GM20000 (cell line): ENCODE measurements around the gene TLR4.

Experiments used
- DNase-seq: peaks from one replicate; pipeline ENCODE4 v3.0.0; 2012; ENCODE audit warnings: low spot score
- TF ChIP-seq, protein P1 (sequence below): IDR thresholded peaks from 2 replicates; pipeline ENCODE4 v1.5.1; 2012; ENCODE audit warnings: mild to moderate bottlenecking, control low read depth; ENCODE audit errors: extremely low read depth, missing control alignments

Gene TLR4

GRCh38 chr9:117733465-117733864 is 29.3 kb downstream of the TLR4 start:
- TF ChIP-seq, protein P1, sequence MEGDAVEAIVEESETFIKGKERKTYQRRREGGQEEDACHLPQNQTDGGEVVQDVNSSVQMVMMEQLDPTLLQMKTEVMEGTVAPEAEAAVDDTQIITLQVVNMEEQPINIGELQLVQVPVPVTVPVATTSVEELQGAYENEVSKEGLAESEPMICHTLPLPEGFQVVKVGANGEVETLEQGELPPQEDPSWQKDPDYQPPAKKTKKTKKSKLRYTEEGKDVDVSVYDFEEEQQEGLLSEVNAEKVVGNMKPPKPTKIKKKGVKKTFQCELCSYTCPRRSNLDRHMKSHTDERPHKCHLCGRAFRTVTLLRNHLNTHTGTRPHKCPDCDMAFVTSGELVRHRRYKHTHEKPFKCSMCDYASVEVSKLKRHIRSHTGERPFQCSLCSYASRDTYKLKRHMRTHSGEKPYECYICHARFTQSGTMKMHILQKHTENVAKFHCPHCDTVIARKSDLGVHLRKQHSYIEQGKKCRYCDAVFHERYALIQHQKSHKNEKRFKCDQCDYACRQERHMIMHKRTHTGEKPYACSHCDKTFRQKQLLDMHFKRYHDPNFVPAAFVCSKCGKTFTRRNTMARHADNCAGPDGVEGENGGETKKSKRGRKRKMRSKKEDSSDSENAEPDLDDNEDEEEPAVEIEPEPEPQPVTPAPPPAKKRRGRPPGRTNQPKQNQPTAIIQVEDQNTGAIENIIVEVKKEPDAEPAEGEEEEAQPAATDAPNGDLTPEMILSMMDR, result no peak
- no peak for DNase-seq

GRCh38 chr9:117734082-117734481 is 29.9 kb downstream of the TLR4 start:
- TF ChIP-seq, protein P1, result no peak
- no peak for DNase-seq

DNA sequence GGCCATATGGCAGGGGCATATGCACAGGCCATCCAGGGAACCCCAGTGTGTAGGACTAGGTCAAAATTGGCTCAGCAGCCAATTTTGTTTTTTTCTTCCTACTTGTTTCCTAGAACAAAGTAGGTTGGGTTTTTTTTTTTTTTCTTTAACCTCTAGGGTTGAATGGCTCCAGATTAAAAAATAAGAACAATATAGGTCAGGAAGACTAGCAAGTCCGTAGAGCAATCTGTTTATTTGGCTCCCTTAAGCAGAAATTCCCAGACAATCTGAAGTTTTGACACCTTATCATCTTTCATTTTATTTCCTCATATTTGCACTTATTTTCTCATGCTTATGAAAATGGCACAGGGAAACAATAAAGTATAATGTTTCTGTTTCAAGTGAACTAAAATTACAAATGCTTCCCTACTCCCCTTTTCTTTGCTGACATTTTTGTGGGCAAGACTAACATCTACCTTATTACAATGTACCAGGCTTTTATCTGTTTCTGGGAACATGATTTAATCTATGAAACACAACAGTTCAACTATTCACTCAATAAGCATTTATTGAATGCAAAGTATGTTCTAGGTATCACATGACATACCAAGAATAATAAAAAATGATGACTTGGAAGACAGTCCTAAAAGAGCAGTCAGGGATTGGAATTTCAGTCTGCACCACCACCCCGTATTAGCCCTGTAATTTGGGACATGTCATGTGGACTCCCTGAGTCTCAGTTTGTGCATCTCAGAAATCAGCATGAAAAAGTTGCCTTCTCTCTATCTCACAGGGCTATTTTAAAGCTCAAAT is 30.5 kb downstream of the TLR4 start:
- TF ChIP-seq, protein P1, result no peak
- no peak for DNase-seq

DNA sequence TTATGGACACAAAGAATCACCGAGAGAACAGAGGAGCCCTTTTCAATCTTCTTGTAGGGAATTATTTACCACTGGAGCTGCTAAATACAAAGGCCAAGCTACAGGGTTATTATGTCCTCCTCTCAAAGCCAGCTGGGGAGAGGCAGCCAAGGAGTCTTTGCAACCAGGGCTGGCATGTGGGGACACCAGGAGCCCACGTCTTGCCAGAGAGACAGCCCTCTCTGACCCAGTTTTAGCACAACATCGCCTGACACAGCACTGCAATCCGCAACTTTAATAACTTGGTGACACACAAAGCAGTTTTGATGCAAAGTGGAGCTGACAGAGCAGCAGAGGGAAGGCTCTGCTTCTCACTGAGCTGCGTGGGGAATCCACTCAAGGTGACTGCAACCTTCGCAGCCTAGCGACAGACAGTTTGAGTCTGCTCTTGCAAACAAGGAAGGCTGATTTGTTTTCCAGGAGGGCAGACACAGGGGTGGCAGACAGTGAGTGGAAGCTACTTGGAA is 33.6 kb downstream of the TLR4 start:
- TF ChIP-seq, protein P1, result no peak
- no peak for DNase-seq

DNA sequence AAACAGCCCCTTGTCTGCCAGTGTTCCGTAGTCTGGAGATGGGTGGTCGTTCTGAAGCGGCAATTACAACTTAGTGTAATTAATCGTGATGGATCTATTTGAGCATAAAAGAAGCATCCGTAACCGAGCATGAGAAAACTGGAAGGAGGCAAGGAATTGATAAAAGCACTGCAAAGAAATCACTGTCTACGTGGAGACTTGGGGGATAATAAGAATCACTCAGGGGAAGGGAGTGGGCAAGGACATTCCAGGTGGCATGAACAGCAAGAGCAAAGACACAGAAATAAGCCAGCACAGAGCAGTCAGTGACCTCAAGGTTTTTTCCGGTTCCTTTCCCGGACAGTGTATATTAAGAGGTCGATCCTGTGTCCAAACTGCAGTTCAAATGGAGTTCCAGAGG is 35.0 kb downstream of the TLR4 start:
- TF ChIP-seq, protein P1, result no peak
- DNase-seq, result no peak

DNA sequence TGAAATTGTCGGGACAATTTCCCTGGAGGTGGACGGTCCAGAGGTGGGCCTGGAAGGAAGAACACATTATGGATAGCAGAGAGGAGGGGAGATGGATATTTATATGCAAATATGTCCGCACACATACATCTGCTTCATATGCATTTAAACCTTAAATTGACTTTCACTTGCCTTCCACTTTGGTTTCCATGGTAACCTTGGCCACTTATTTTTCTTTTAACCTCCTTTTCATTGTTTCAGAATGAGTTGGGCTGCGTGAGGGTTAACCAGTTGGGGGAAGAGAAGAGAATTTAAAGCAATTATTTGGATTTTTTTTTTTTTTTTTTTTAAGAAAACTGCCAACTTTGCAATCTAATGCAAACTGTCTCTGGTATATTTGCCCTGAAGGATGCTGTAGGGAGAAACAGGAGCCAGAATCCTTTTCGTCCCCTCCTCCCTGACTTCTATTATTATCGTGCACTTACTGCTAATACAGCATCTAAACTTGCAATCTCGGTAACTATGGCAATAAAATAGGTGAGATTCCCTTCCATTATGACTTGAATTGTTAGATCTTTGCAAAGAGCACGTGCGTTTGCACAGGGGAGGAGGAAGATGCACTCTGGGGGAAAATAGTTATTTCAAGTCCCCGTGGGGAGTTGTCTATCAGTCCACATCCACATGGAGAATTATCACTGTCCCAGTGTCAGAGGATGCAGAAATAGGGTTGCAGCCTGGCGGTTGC is 35.6 kb downstream of the TLR4 start:
- no peak for DNase-seq

More for the DNA sequence above, 35.6 kb downstream of the TLR4 start:
- TF ChIP-seq, protein P1, result no peak
